Frontal cortex (tissue), 4 donors: ENCODE results near the gene PGF. TPM values are rescaled to one million over a fixed set of nuclear protein-coding genes. Genes with fewer than 3 reads are reported as not detected.
"Not testable (repeated sequence)": the region's sequence is repeated elsewhere in the genome, so short reads cannot be mapped to it uniquely, and the experiment has no call there.

Source experiments
- DNase-seq, 2 donors: peaks; one replicate each; pipeline ENCODE4 v3.0.0; 2012; ENCODE audit warnings: low spot score in 2 of 2
- FAIRE-seq: peaks from 2 replicates; lab custom pipeline; 2012; peaks lifted over from hg19 to GRCh38; lab: Jason Lieb, UNC
- total RNA-seq: library from RNA; depleted of rRNA; stranded (reverse); fragments of >200 nt; gene quantifications from one replicate; pipeline ENCODE4 v1.2.3, GENCODE V29; 2014
- donor health status: control.
- donor health status: control.
- donor health status: control.

Gene PGF
- 2.9 TPM for total RNA-seq

DNA sequence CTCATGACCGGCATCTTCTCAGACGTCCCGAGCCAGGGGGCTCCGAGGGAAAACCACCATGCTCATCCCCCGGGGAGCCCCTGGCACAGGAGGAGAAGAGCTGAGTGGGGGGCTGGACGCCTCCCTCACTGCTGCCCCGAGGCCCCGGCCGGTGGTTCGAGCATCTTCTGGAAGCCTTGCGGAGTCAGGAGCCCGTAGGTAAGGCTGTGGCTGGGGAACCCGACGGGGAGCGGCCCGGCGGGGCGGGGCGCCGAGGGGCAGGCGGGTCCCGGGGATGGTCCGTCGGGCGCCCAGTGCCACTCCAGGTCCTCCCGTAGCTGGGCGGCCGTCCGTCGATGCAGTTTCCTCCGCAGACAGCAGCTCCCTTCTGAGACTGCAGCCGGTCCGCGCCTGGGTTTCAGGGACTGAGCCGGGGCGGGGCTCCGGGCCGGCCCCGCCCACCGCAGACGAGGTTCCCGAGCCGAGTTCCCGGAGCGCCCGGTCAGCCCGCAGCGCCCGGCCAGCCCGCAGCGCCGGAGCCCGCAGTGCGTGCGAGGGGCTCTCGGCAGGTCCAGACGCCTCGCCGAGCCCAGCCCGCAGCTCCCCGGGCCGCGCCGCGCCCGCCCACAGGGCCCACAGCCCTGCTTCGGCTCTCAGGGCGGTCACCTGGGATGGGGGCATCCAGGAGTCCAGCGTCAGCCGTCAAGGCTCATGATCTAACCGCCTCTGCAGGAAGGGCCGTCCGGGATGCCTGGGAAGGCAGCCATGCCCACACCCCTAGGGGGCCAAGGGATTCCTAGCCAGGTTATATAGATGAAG is at the start of gene PGF:
Gene PGF (minus strand): TSS at position 369 of the 798 bp plus-strand sequence. CDS start 355 bp downstream, at position 14.
- DNase-seq, result peak; percentile 64 to 80
- no peak for FAIRE-seq

DNA sequence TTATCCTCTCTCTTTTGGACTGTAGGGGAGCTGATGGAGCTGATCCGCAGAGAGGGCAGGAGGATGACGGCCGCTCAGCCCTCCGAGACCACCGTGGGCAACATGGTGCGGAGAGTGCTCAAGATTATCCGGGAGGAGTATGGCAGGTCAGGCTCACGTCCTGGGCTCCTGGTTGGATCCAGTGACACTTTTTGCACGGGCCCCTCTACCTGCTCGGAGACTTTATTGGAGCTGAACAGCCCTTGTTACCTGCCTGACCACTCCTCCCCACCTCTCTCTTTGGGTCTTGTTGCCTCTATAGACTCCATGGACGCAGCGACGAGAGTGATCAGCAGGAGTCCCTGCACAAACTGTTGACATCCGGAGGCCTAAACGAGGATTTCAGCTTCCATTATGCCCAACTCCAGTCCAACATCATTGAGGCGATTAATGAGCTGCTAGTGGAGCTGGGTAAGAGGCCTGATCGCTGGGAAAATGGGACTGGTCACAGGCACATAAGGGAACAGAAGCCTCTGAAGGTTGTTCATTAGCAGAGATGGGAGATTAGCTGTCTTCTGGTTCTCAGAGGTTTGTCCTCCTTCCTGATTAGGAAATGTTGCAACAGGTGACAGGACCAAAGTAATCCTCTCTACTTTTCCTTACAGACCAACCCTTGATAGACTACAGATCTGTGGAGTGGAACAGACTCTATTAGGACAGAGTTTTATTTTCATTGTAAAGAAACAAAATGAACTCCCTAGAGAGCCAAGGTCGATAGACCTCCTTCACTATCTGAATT is 48.0 kb upstream of the PGF start:
- DNase-seq (no peak), FAIRE-seq (no peak)

DNA sequence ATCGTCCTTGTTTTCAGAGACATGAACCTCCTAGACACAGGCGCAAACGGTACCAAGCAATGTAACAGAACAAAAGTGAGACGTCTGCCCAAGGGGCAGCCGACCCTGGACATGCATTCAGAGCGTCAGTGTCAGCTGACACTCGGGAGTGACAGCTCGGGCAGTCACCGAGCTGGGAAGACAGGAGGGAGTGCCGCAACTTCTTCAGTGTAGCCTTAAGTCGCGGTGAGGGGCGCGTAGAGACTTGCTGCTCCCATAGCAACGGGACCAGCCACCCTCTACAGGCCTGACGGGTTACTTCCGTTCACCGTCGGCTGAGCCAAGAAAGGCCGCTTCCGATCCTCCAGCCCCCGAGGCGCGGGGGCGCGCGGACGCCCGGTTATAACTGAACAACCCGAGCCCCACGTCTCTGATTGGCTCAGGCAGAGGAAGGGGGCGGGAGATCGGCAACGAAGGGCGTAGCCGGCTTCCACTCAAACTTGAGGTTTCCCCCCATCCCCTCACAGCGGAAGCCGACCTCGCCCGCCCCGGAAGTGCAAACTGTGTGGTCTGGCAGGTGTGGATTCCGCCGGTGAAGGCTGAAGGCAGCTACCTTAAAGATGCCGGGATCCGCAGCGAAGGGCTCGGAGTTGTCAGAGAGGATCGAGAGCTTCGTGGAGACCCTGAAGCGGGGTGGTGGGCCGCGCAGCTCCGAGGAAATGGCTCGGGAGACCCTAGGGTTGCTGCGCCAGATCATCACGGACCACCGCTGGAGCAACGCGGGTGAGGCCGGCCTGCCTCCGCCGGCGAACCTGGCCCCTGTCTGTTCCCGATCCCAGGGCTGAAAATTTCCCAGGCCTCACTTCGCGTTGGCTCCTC is 47.2 kb upstream of the PGF start, which contains the start of gene EIF2B2:
Gene EIF2B2 (plus strand): TSS at position 530 of the 858 bp plus-strand sequence. CDS start 70 bp downstream, at position 600.
- FAIRE-seq, result no peak
- DNase-seq, result peak; percentile 83 to 95

DNA sequence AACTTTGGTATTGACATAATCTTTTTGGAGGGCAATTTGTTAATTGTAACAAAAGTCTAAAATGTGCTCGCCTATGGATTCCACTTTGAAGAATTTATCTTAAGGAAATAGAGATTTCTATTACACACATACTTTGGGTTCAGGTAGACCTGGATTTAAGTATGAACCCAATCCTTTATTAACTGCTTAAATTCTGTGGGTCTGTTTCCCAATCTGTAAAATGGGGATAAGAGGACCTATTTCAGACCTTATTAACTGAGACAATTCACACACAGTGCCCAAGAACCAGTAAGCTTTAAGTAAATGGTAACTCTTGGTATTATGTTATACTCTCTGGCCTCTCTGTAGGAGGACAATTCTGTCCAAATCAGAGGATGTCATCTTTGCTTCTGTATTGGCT is 46.5 kb upstream of the PGF start:
- DNase-seq, result no peak
- FAIRE-seq, result no peak

DNA sequence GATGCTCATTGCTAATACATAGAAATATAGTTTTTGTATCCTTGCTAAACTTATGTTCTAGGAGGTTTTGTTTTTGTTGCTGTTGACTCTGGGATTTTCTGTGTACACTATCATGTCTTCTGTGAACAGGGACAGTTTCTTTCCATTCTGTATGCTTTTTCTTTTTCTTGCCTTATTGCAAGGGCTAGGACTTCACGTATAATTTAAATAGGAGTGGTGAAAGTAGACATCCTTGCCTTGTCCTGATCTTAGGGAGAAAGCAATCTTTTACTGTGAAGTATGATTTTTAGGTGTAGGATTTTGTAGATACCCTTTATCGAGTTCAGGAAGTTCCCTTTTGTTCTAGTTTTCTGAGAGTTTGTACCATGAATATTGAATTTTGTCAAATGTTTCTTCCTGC is 45.9 kb upstream of the PGF start:
- DNase-seq, result no peak
- no peak for FAIRE-seq

DNA sequence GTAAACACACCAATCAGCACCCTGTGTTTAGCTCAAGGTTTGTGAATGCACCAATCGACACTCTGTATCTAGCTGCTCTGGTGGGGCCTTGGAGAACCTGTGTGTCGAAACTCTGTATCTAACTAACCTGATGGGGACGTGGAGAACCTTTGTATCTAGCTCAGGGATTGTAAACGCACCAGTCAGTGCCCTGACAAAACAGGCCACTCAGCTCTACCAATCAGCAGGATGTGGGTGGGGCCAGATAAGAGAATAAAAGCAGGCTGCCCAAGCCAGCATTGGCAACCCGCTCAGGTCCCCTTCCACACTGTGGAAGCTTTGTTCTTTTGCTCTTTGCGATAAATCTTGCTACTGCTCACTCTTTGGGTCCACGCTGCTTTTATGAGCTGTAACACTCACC is 40.4 kb upstream of the PGF start:
- not testable (repeated sequence) for FAIRE-seq, DNase-seq

DNA sequence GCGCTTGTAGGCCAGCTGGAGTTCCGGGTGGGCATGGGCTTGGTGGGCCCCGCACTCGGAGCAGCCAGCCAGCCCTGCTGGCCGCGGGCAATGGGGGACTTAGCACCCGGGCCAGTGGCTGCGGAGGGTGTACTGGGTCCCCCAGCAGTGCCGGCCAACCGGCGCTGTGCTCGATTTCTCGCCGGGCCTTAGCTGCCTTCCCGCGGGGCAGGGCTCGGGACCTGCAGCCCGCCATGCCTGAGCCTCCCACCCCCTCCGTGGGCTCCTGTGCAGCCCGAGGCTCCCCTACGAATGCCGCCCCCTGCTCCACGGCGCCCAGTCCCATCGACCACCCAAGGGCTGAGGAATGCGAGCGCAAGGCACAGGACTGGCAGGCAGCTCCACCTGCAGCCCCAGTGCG is 38.8 kb upstream of the PGF start:
- DNase-seq, FAIRE-seq: not testable (repeated sequence)

DNA sequence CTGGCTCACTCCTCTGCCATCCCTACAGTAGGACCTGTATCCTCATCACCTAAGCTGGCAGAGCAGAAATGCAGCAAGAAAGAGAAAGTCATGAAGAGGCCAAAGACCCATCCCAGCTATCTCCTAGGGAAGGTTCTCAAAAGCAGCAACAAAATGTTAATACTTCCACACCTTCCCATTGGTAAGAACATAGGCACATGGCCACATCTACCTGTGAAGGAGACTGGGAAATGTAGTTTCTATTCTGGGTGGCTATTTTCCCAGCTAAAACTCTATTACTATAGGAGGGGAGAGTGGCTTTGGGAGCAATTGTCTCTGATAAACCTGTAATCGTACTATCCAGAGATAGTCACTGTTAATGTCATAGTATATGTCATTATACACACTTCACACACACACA is 33.6 kb upstream of the PGF start:
- DNase-seq (no peak), FAIRE-seq (no peak)

DNA sequence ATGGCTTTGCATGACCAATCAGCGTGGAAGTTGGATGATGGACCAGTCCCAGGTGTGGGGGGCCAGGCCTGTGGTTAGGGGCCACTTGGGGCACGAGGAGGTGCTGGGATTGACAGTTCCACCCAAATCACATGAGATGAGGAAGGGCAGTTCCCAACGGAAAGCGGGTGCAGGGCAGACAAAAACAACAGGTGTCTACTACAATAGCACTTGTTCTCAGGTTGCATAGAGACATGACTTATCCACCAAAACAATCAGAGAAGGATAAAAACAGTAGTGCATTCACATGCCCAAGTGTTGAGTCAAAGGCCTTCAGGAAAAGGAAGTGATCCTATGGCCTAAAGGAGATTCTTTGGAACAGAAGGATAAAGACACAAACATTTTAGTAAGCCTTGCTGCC is 32.7 kb upstream of the PGF start:
- FAIRE-seq, result no peak
- no peak for DNase-seq

DNA sequence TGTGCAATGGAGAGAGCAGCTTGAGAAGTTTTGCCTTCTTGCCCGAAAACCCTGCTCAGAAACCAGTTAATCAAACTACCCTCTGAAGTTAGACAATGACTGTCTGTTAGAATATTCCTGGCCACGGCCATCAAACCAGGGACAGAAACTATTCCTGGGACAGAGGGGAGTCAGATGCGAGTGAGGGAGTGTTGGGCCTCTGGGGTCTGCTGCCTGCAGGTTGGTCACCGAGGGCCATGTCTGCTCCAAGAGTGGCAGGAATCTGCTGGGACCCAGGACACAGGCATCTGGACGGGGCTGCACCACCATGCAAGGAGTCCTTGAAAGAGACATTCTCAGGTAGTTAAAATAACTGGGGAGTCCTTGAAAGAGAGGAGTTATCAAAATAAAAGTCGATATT is 30.4 kb upstream of the PGF start:
- no peak for FAIRE-seq

DNA sequence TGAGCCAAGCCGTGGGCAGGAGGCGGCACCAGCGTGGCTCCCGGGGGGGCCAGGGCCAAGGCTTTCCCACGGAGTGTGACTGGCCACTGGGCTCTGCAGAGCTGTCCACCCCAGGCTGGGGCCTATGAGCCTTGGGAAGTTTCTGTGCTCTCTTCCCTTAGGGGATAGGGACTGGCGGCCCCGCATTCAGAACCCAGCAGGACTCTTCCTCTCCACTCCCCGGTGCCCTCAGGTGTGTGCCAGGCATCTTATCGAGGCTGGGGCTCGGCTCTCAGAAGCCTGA is 29.6 kb upstream of the PGF start:
- FAIRE-seq (no peak), DNase-seq (no peak)

More for the DNA sequence above, 30.4 kb upstream of the PGF start:
- no peak for DNase-seq

DNA sequence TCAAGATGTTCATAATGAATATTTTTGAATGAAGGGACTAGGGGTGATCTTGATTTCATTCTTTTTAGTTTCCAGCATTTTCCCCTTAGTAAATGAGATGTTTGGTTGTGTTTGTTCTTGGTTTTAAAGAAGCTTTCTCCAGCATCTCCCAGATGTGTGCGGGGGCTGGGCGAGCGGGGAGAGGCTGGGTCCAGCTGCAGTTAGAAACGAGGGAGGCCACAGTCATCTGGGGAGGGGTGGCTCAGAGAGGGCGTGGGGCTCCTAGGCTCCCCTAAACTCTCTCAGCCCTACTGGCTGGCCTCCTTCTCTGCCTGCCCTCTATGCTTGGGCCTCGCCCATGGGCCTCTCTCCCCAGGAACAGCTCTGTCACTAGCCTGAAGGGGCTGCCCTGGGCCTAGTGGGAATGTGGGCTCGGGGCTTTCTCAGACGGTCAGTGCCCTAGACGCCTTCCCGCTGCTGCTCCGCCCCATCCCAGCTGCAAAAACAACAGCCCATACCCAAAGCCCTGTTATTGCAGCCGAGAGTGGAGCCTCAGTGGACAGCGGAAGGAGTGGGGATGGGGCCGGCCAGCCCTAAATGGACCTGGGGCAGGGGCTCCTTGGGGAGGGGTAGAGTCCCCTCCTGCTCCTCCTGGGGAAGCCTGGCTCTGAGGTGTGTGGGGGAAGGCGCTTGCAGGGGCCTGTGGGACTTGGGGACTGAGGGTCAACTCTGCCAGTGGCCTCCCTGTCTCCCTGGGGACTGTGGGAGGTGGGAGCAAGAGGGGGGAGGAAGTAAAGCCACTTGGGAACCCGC is 29.0 kb upstream of the PGF start:
- DNase-seq (no peak), FAIRE-seq (no peak)

DNA sequence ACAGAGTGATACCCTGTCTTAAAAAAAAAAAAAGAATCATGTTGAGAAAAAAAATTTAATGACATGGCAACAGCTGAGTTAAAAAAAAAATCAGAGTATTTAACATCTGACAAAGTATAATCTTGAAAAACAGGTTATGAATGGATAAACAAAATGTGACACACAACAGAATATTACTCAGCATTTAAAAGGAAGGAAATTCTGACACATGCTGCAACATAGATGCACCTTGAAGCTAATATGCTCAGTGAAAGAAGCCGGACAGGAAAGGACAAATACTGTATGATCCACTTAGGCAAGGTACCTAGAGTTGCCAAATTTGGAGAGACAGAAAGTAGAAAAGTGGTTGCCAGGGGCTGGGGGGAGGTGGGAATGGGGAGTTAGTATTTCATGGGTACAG is 27.9 kb upstream of the PGF start:
- no peak for FAIRE-seq

DNA sequence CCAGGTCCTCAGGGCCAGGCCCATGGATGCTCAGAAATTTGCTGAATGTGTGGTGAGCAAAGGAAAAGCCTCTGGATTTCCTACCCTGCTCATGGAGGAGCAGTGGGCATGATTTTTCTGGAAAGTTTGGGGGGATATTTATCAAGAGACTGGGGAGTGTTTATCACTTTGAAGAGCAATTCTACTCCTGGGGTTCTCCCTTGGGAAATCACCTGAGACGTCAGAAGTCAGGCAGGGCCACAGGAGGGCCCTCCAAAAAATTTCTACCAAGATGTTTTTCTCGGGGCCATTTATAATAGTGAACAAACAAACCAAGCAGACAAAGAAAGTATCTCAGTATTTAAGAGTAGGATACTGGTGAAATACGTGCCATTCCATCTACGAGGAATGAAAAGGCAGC is 27.3 kb upstream of the PGF start:
- FAIRE-seq, result no peak
- DNase-seq, result no peak

More for the DNA sequence above, 27.9 kb upstream of the PGF start:
- DNase-seq, result no peak

DNA sequence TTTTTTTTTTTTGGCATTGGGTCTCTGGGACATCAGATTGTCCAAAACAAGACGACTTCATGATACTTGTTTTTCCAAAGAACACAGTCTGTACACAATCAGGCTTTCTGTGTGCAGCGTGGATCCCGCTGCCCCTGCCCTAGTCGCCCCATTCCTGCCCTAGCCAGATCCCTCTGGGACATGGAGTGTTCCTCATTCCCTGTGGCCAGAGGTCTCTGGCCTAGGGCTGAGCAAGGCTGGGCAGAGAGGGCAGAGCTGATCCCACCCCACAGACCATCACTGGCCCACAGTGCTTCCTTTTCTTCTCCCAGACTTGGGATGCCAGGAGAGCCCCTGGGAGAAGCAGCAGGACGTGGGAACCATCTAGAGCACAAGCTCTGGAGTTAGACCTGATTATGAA is 26.4 kb upstream of the PGF start:
- DNase-seq (no peak), FAIRE-seq (no peak)

DNA sequence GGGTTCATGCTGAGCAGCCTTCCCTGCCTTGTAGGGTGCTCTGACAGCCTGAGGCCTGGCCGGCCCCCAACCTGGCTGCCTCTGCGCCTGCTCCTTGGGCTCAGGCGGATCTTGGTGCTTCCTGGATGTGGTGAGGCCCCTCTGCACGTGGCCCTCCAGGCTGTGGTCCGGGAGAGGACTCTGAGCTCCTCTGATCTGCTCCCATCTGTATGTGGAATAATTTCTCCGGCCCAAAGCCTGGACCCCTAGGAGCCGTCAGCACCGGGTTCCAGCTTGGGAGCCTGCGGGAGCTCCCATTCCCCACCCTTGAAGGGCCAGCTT is 26.0 kb upstream of the PGF start:
- DNase-seq (no peak), FAIRE-seq (no peak)

DNA sequence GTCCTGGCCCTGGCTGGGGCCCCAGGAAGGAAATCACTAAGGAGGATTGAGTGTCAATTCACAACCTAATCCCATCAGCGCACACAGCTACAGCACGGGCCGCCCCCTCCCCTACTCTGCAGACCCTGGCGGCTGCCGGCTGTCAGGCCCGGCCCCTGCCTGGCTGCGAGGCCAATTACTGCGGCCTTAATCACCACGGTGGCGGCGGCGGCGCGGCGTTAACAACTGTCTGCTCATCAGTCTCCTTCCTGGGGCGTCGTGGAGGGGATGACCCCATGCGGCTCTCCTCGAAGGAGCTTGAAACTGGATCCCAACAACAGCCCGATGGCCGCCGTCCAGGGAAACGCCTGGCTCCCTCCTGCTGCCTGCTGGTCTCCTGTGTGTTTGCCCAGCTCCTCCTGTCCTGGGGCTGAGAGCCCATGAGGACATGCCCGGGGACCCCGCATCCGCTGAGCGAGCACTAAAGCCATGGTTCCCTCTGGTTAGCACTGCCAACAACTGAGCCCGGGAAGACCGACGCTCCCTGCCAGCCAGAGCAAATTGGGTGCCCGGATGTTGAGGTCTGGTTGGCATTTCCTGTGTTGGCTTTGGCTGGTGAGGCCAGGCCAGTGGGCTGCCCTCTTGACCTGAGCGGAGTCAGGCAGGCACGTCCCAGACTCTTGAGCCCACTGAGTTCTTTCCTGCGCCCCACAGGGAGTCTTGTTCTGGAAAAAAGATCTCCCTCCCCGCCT is 25.5 kb upstream of the PGF start:
- no peak for DNase-seq
- FAIRE-seq, result no peak

DNA sequence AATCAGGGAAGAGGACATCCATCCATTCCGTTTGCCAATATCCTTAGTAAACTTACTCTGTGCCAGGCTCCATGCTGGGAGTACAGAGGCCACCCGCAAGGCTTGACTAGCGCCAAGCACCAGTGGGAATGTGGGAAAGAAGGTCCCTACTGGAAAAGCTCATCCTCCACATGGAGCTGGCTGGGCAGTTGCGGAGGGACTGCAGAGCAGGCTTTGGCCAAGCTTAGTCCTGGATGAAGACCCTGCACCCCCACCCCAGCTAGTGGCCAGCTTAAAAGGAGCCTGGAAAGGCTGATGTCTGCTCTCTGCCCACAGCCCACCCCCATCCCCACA is 25.0 kb upstream of the PGF start:
- no peak for DNase-seq
- no peak for FAIRE-seq
